Common myeloid progenitor, CD34-positive (primary cell): Measurements from ENCODE around the gene CC2D1A.
A peak's percentile ranks its signal among the peaks of the same experiment; 100 is the strongest.

Experiments used
- CTCF ChIA-PET: fragments of 350-600 bp; sonication (Branson Sonifier 250); formaldehyde crosslinking; loops from one replicate; lab custom pipeline; 2021; ENCODE audit warnings: antibody characterized with exemption; lab: Charles Lee
- POLR2A ChIA-PET: fragments of 350-600 bp; sonication (Branson Sonifier 250); formaldehyde crosslinking; loops from one replicate; lab custom pipeline; 2021; ENCODE audit warnings: antibody characterized with exemption; lab: Charles Lee
- DNase-seq, 3 donors: peaks; one replicate each; pipeline versions ENCODE4 v3.0.0 to v3.0.0-alpha.2; 2013
- H3K27ac ChIP-seq, 2 experiments: 1 replicate in 1 of 2; 2 replicates in 1 of 2; pipeline ENCODE4 v1.7.0; 2013; ENCODE audit warnings: inconsistent platforms in 2 of 2, low read length in 2 of 2, mild to moderate bottlenecking in 2 of 2, low read depth in 1 of 2, moderate library complexity in 1 of 2; ENCODE audit not compliant: severe bottlenecking in 2 of 2, insufficient read depth in 1 of 2, poor library complexity in 1 of 2
- H3K27me3 ChIP-seq, 5 experiments: replicated peaks in 2 of 5; 1 replicate in 3 of 5; 2 replicates in 2 of 5; pipeline versions ENCODE4 v1.6.1 to v1.7.0; 2013; ENCODE audit warnings: low read length in 4 of 5, mild to moderate bottlenecking in 2 of 5, moderate library complexity in 2 of 5, inconsistent platforms in 1 of 5; ENCODE audit not compliant: insufficient read depth in 5 of 5, control insufficient read depth in 4 of 5
- H3K36me3 ChIP-seq, 4 experiments: 1 replicate in 2 of 4; 2 replicates in 2 of 4; pipeline versions ENCODE4 v1.6.1 to v1.7.0; 2013; ENCODE audit warnings: low read length in 3 of 4, control low read depth in 1 of 4, mild to moderate bottlenecking in 1 of 4; ENCODE audit not compliant: control insufficient read depth in 4 of 4, insufficient read depth in 4 of 4
- H3K4me1 ChIP-seq, 4 experiments: 1 replicate in 3 of 4; 2 replicates in 1 of 4; pipeline versions ENCODE4 v1.6.1 to v1.7.1; 2013; ENCODE audit warnings: low read length in 3 of 4, mild to moderate bottlenecking in 3 of 4, control low read depth in 1 of 4, inconsistent platforms in 1 of 4, moderate library complexity in 1 of 4; ENCODE audit not compliant: control insufficient read depth in 4 of 4, insufficient read depth in 4 of 4; ENCODE audit errors: control extremely low read depth in 1 of 4
- H3K4me3 ChIP-seq, 7 experiments: 1 replicate in 4 of 7; 2 replicates in 3 of 7; pipeline versions ENCODE4 v1.5.1 to v1.7.0; 2013; ENCODE audit warnings: mild to moderate bottlenecking in 7 of 7, low read length in 6 of 7, moderate library complexity in 6 of 7, inconsistent platforms in 2 of 7, low read depth in 2 of 7, control low read depth in 1 of 7; ENCODE audit not compliant: insufficient read depth in 4 of 7, control insufficient read depth in 1 of 7; ENCODE audit errors: extremely low read depth in 1 of 7
- H3K9me3 ChIP-seq, 5 experiments: 1 replicate in 4 of 5; 2 replicates in 1 of 5; pipeline versions ENCODE4 v1.6.1 to v1.7.1; 2013; ENCODE audit warnings: low read length in 4 of 5, mild to moderate bottlenecking in 2 of 5, inconsistent platforms in 1 of 5, low read depth in 1 of 5, moderate library complexity in 1 of 5; ENCODE audit not compliant: control insufficient read depth in 4 of 5, insufficient read depth in 2 of 5; ENCODE audit errors: control extremely low read depth in 1 of 5
- WGBS: methylation state at CpG from one replicate; pipeline ENCODE4 v1.1.5; 2013; ENCODE audit not compliant: insufficient coverage; 5-methylcytosine and 5-hydroxymethylcytosine counted together

The CC2D1A gene

GRCh38 chr19:13861714-13862531 lies 44.1 kb upstream of the CC2D1A start:
- ChIA-PET POLR2A (interaction anchor here (0.6 to 11.2 kb wide), 13 partner anchors 12 to 801 kb away, joined by 3 to 555 read pairs (median 4); partner anchors contain the start of gene ZSWIM4), CTCF (interaction anchor here (0.6 to 10.0 kb wide), 16 partner anchors 9 to 984 kb away, joined by 3 to 147 read pairs (median 5); no protein-coding TSS in a partner anchor)
- H3K27me3 ChIP-seq, result no peaks in the 10 kb centered on the region
- peak overlapping the region; percentile 94 to 96 for H3K27ac ChIP-seq
- H3K9me3 ChIP-seq, result no peaks in the 10 kb centered on the region
- H3K4me1 ChIP-seq, result peaks cover 3 to 51% (median 43%) of the 10 kb centered on the region in 4 experiments
- WGBS, result 0% methylated on average over 18 of the region's 27 CpGs
- peak; percentile 83 to 94 (median 93) for DNase-seq
- H3K4me3 ChIP-seq, result peak overlapping the region; percentile 40 to 88 (median 67)
- H3K36me3 ChIP-seq, result no peaks in the 10 kb centered on the region

DNA sequence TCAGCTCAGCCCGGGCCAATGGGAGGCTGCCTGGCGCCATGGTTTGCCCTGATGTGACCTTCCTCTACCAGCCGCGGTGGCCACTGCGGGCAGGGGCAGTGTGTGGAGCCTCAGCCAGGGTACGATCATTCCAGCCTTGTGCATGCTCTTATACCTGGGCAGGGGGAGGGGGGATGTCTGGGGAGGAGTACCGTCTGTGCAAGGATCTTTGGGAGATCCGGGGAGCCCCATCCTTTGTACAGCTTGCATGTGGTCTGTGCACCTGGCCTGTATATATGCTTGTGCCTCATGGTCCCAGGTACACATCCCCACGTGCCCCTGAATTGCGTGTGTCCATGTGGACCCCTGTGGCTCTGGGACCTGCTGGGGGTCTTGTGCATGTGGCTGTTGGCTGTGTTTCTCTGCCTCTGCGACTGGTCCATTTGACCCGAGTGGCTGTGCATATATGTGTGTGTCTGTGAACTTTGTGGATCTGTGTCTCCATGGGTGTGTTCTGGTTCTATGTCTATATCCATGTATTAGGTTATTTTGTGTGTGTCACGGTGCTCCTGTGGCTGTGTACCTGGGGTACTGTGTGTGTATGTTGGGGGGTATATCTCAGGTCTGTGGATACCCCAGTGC lies 41.8 kb upstream of the CC2D1A start:
- peak in 1 of 3 donors; percentile 62 for DNase-seq
- H3K27me3 ChIP-seq, result no peaks in the 10 kb centered on the region
- H3K4me1 ChIP-seq, result peaks cover 3 to 56% (median 48%) of the 10 kb centered on the region in 4 experiments
- H3K27ac ChIP-seq, result peak overlapping the region in 1 of 2 experiments; percentile 25
- no peaks in the 10 kb centered on the region for H3K36me3 ChIP-seq
- ChIA-PET CTCF (interaction anchor here (0.6 to 10.0 kb wide), 7 partner anchors 8 to 81 kb away, joined by 3 to 147 read pairs (median 16); no protein-coding TSS in a partner anchor), POLR2A (interaction anchor here (0.6 to 11.2 kb wide), 6 partner anchors 9 to 76 kb away, joined by 3 to 555 read pairs (median 8); partner anchors contain the start of gene ZSWIM4)
- H3K9me3 ChIP-seq, result no peaks in the 10 kb centered on the region
- peak overlapping the region in 3 of 7 experiments; percentile 23 to 78 (median 70) for H3K4me3 ChIP-seq
- 24% methylated on average over 6 of the region's 13 CpGs for WGBS

GRCh38 chr19:13864667-13865570 lies 41.1 kb upstream of the CC2D1A start:
- Histone ChIP-seq H3K9me3 (no peaks in the 10 kb centered on the region), H3K4me3 (peak overlapping the region in 6 of 7 experiments; percentile 48 to 84 (median 76)), H3K4me1 (peaks cover 3 to 53% (median 46%) of the 10 kb centered on the region in 4 experiments), H3K27me3 (no peaks in the 10 kb centered on the region), H3K27ac (peak overlapping the region in 1 of 2 experiments; percentile 25), H3K36me3 (no peaks in the 10 kb centered on the region)
- WGBS, result 4% methylated on average over 38 of the region's 113 CpGs
- CTCF ChIA-PET, result interaction anchor here (0.6 to 10.0 kb wide), 5 partner anchors 8 to 81 kb away, joined by 3 to 147 read pairs (median 32); no protein-coding TSS in a partner anchor
- POLR2A ChIA-PET, result interaction anchor here (0.7 to 11.2 kb wide), 4 partner anchors 8 to 93 kb away, joined by 3 to 555 read pairs (median 144); no protein-coding TSS in a partner anchor
- DNase-seq, result peak in 1 of 3 donors; percentile 66

- peak overlapping the region; percentile 48 to 84 (median 74) for H3K4me3 ChIP-seq
- no peaks in the 10 kb centered on the region for H3K27me3 ChIP-seq
- no peaks in the 10 kb centered on the region for H3K9me3 ChIP-seq
- H3K4me1 ChIP-seq, result peaks cover 3 to 50% (median 42%) of the 10 kb centered on the region in 4 experiments
- POLR2A ChIA-PET, result interaction anchor here (0.5 to 11.2 kb wide), 4 partner anchors 13 to 79 kb away, joined by 3 to 555 read pairs (median 144); no protein-coding TSS in a partner anchor
- WGBS, result 0% methylated on average over 69 of the region's 82 CpGs
- peak in 1 of 3 donors; percentile 67 for DNase-seq
- peaks cover 0 to under 1% (median 0%) of the 10 kb centered on the region in 4 experiments for H3K36me3 ChIP-seq
- CTCF ChIA-PET, result interaction anchor here (0.6 to 1.0 kb wide), 3 partner anchors 18 to 749 kb away, joined by 3 to 4 read pairs (median 4); no protein-coding TSS in a partner anchor
- peak overlapping the region; percentile 20 to 68 for H3K27ac ChIP-seq
Observed at GRCh38 chr19:13865571-13866462, 40.2 kb upstream of the CC2D1A start.

DNA sequence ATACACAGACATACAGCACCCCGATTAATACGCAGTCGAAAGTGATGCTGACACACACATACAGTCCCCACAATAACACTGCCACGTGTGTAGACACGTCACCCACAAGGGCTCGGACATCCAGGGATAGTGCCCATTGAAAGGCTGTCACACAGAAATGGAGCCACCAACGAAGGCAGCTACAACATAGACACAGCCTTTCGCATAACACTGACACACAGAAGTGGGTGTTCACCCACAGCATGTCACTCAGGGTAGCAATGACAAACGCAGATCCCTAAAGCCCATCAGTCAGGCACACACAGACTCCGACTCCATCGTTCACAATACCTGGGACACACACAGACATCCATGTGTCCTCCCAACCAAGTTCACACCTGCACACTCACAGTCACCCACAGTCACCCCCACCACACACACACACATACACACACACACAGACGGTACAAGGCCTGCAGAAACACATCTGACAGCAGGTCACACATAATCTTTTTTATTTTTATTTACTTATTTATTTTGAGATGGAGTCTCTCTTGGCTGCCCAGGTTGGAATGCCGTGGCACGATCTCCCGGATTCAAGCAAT lies 39.4 kb upstream of the CC2D1A start:
- 64% methylated on average over 10 of the region's 15 CpGs for WGBS
- H3K4me1 ChIP-seq, result peaks cover 3 to 43% (median 35%) of the 10 kb centered on the region in 4 experiments
- no peaks in the 10 kb centered on the region for H3K9me3 ChIP-seq
- peak overlapping the region; percentile 20 to 68 for H3K27ac ChIP-seq
- peak overlapping the region in 6 of 7 experiments; percentile 70 to 84 (median 76) for H3K4me3 ChIP-seq
- H3K36me3 ChIP-seq, result peaks cover 0 to 6% (median 0%) of the 10 kb centered on the region in 4 experiments
- no peaks in the 10 kb centered on the region for H3K27me3 ChIP-seq
- DNase-seq, result no peak
- CTCF ChIA-PET, result interaction anchor here (0.6 to 1.0 kb wide), 5 partner anchors 14 to 749 kb away, joined by 3 to 4 read pairs (median 3); no protein-coding TSS in a partner anchor
- POLR2A ChIA-PET, result interaction anchor here (0.5 to 11.2 kb wide), 3 partner anchors 13 to 28 kb away, joined by 3 to 555 read pairs (median 284); no protein-coding TSS in a partner anchor
